K562 (cell line): Measurements from ENCODE around the gene DDHD1. TPM values are rescaled to one million over a fixed set of nuclear protein-coding genes. Genes with fewer than 3 reads are reported as not detected.

Source experiments
- polyA plus RNA-seq, 8 experiments: library from polyadenylated mRNA; depleted of rRNA in 4 of 8; stranded (reverse) in 5 of 8; unstranded in 3 of 8; fragments of >200 nt; fragmentation: Nextera tagmentation in 2 of 8; fragmentation: Illumina TruSeq in 1 of 8; extraction: Ambion mirVana in 2 of 8; extraction: Trizol in 1 of 8; gene quantifications; 2 replicates each; pipeline versions ENCODE4 v1.2.1 to v1.2.3, GENCODE V29; 2011 to 2014; ENCODE audit warnings: inconsistent platforms in 1 of 8, missing spikeins in 1 of 8
- small RNA-seq: library from RNA; depleted of rRNA; stranded (forward); fragments of <200 nt; gene quantifications from one replicate; pipeline ENCODE3, GENCODE V24; 2014
- total RNA-seq, 7 experiments: library from RNA; depleted of rRNA in 6 of 7; stranded (reverse); fragments of >200 nt in 6 of 7; fragmentation: Illumina TruSeq in 2 of 7; extraction: Trizol in 2 of 7; gene quantifications; 2 replicates each; pipeline versions ENCODE4 v1.2.1 to v1.2.3, GENCODE V29; 2011 to 2021; ENCODE audit warnings: low replicate concordance in 1 of 7

The DDHD1 gene
- total and polyA plus RNA-seq, 9 of the 15 experiments (the other 6 are each of a cell fraction or from before 2014, with no cell fraction given), result 1.2 to 12.3 (median 5.0) TPM

Small RNA genes within 50 kb of the gene (small RNA-seq; reads per million reads assigned to genes)
- not detected for gene AL352979.1

Other genes starting within 250 kb of the DDHD1 start
- 0.37 and 0.54 TPM in 2 replicates for gene FERMT2, start 202.3 kb downstream of the DDHD1 start, total RNA-seq (2014; rRNA removed)
- 0.51 and 0.70 TPM in 2 replicates for gene FERMT2, start 202.3 kb downstream of the DDHD1 start, total RNA-seq (2014; rRNA removed; fragmentation: Illumina TruSeq; extraction: Trizol)
- gene FERMT2, start 202.3 kb downstream of the DDHD1 start, total RNA-seq (2015; rRNA removed; fragmentation: Illumina TruSeq; extraction: Trizol), result 0.19 and 0.40 TPM in 2 replicates
- gene FERMT2, start 202.3 kb downstream of the DDHD1 start, total RNA-seq (2021), result 0.58 and 0.98 TPM in 2 replicates
- 0.14 and 0.23 TPM in 2 replicates for gene FERMT2, start 202.3 kb downstream of the DDHD1 start, polyA plus RNA-seq (2011; rRNA removed)
- gene FERMT2, start 202.3 kb downstream of the DDHD1 start, polyA plus RNA-seq (2014; fragmentation: Illumina TruSeq; extraction: Trizol), result 0.53 and 1.3 TPM in 2 replicates
- gene FERMT2, start 202.3 kb downstream of the DDHD1 start, polyA plus RNA-seq (2014; fragmentation: Nextera tagmentation; extraction: Ambion mirVana), result under 1 TPM; 0.10 to 0.18 TPM
- 0.19 and 1.3 TPM in 2 replicates for gene FERMT2, start 202.3 kb downstream of the DDHD1 start, polyA plus RNA-seq (2014; rRNA removed)